GM18505 (cell line): ENCODE measurements around the gene ITIH4.
"Not testable (repeated sequence)": the region's sequence is repeated elsewhere in the genome, so short reads cannot be mapped to it uniquely, and the experiment has no call there.

Source experiments
- ATAC-seq: cut with Tn5 transposase; IDR thresholded peaks from one replicate; pipeline ENCODE4 v1.9.1; 2021; ENCODE audit not compliant: unreplicated experiment
- POLR2A ChIP-seq: IDR thresholded peaks from 4 replicates; pipeline ENCODE4 v1.6.1; 2011; ENCODE audit warnings: borderline replicate concordance; ENCODE audit not compliant: insufficient read depth, insufficient read length; ENCODE audit errors: extremely low read depth

Gene ITIH4

DNA sequence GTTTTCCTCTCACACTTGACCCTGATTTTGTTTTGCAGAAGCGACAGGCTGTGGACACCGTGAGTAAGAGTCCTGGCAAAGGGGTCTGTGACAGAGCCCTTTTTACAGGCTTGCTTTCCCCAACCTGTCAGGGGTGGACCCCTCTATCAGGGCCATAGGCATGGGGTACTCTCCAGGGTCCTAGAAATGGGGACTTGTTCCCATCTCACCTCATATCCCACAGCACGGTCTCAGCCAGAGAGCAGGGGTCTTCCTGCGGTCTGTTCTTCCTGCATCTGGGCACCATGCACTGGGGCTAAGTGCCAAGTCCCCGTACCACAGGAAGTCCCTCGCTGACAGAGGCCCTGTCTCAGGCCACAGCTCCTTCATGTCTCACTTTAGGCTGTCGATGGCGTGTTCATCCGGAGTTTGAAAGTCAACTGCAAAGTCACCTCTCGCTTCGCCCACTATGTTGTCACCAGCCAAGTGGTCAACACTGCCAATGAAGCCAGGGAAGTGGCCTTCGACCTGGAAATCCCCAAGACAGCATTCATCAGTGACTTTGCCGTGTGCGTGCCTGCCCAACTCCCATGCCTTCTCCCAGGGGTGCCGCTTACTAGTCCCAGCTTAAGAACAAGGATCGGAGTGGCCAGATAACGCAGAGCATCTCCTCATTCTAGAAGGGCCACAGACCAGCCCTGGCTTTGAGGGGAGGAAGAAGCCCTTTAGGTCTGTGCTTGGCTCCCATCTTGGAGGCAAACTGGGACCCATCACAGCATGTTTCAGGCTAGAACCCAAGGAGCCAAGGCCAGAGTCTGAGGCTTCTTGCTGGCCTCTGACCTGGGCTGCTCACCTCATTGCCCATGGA, 52.3 kb downstream of the ITIH4 start:
- ATAC-seq, result no peak
- TF ChIP-seq POLR2A, result no peak

DNA sequence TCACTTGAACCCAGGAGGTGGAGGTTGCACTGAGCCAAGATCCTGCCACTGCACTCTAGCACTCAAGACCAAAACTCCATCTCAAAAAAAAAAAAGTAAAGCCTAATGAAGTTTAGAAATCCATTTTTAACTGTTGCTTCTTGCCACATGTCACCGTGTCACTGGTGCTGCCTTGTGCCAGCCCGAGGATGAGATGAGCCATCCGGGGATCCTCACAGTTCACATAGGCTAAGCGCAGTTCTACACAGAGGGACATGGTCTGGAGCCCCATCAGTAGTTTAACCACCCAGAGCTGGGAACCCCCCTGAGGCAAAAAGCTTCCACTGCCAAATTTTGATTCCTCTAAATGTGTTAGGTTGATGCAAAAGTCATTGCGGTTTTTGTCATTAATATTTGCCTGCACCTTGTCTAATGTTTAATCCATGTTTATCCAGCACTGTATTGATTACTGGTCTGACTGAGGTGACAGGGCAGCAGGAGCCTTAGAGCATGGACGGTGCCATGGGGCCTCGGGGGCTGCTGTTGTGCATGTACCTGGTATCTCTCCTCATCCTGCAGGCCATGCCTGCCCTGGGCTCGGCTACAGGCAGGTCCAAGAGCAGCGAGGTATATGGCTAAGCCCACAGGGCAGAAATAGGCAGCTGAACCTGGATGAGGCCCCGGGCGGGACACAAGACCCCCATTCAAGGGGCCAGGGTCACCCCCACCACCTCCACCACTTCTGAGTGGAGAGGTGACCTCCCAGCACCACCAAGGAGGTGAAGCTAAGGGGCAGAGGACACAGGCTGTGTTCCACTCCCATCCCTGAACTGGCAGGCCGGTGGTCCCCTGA, 53.1 kb downstream of the ITIH4 start, which contains the start of gene ITIH1:
TSS of gene ITIH1 (plus strand) at position 473 of the 832 bp plus-strand sequence. CDS start at position 490, 17 bp downstream.
- TF ChIP-seq POLR2A, result no peak
- ATAC-seq, result no peak

- not testable (repeated sequence) for ATAC-seq
Observed at GRCh38 chr3:52776486-52776885, 54.0 kb downstream of the ITIH4 start.

DNA sequence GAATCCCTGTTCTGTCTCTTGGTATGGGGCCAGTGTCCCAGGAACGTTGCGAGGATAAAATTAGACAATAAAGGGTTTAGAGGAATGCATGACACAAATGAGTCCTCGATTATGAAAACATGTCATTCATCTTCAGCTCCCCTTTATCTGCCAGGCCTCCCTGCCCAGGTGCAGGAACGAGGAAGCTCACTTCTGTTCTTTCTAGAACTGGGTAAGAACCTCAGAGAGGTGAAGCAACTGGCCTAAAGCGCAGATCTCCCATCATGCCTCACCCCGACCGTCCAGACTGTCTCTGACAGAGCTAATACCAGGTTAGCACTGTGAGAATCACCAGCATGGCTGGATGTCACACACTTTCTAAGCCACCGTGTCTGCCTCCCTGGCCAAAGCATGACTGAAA, 54.6 kb downstream of the ITIH4 start:
- no peak for TF ChIP-seq POLR2A

GRCh38 chr3:52774901-52775864, 55.3 kb downstream of the ITIH4 start:
- TF ChIP-seq POLR2A, result no peak
- no peak for ATAC-seq

More for the DNA sequence above, 54.6 kb downstream of the ITIH4 start:
- no peak for ATAC-seq

DNA sequence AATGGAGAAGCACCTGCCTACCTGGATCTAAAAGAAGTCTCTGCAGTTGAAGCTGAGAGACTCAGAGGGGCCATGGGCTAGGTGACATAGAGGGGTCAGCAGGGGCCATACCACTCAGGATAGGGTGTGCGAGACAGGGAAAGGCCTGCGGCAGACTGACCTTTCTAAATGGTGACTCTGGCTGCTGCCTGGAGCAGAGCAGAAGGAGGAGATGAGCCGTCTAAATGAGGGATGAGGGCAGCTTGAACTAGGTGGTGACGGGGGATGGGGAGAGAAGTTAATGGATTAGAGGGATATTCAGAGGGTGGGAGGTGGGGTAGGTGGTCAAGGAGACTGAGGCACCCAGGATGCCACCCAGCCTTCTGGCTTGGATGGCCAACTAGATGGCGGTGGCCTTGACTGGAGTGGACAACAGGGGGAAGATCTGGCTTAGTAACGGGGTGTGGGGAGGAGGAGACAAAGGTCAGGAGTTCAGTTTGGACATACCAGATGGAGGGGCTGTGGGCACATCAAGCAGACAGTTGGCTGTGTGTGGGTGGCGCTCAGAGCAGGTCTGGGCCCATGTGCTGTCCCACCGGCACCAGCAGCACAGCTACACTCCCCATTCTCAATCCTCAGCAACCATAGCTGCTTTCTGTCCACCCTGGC, 56.3 kb downstream of the ITIH4 start:
- no peak for ATAC-seq
- no peak for TF ChIP-seq POLR2A

DNA sequence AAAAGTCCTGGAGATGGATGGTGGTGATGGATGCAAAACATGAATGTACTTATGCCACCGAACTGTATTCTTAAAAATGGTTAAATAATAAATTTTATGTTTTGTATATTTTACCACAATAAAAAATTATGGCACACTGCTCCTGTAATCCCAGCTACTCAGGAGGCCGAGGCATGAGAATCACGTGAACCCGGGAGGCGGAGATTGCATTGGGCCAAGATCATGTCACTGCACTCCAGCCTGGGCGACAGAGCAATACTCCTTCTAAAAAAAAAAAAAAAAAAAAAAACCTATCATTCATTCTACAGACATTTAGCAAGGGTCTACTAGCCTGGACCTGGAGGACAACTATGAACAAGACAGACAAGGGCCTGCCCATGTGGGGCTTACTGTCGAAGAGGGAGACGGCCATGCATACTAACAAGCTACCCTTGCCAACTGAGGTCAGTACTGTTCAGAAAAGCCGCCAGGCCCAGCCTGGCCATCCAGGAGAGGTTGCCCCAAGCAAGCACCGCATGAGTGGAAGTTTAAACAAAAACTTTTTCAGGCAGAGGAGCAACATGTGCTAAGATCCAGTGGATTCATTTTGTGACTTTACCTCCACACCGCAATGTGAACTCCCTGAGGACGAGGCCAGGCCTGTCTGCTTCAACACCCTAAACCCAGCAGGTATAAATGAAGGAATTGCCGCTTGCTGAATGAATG, 57.0 kb downstream of the ITIH4 start:
- TF ChIP-seq POLR2A, result no peak
- ATAC-seq, result no peak

DNA sequence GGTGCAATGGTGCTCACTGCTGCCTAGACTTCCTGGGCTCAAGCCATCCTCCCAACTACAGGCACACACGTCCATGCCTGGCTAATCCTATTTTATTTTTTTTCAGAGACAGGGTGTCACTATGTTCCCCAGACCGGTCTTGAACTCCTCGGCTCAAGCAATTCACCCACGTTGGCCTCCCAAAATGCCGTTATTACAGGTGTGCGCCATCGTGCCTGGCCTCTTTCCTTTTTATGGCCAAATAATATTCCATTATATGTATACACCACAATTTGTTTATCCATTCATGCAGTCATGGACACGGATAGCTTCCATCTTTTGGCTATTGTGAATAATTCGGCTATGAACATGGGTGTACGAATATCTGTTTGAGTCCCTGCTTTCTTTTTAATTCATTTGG, 58.8 kb downstream of the ITIH4 start:
- no peak for ATAC-seq
- TF ChIP-seq POLR2A, result no peak

DNA sequence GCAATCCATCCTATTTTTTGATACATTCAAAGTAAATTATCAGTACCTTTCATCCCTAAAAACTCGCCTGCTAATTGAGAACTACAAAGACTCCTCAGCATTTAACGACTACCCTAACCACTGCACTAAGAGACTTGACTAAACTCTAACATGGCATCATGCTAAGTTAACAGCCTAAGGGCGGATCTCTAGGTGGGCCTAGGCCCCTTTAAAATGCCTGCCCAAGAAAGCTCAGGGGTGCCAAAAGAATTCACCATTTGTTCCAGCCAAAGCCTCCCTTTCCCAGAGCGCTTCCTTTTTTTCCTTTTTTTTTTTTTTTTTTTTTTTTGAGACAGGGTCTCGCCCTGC, 59.2 kb downstream of the ITIH4 start:
- TF ChIP-seq POLR2A, result no peak

GRCh38 chr3:52770496-52771333, 59.8 kb downstream of the ITIH4 start, which contains the start of gene NEK4:
NEK4 (minus strand) TSS chr3:52770940; CDS start chr3:52770746, 194 bp downstream.
- peak; percentile 92 for ATAC-seq
- TF ChIP-seq POLR2A, result peak; percentile 95

More for the DNA sequence above, 59.2 kb downstream of the ITIH4 start:
- no peak for ATAC-seq
